Medulla oblongata (tissue), 1 donor: ENCODE data around the gene CTIF.

Source experiments
- DNase-seq: peaks from one replicate; pipeline ENCODE4 v3.0.0-alpha.2; 2015; ENCODE audit errors: extremely low spot score

Gene CTIF

GRCh38 chr18:48901145-48902022 is 362.6 kb downstream of the CTIF start:
- no peak for DNase-seq

- DNase-seq = peak; percentile 69
These were observed 363.4 kb downstream of the CTIF start for GRCh38 chr18:48902023-48902855.

GRCh38 chr18:48902856-48903601 is 364.2 kb downstream of the CTIF start:
- peak; percentile 74 for DNase-seq

GRCh38 chr18:48904091-48904490 is 365.3 kb downstream of the CTIF start:
- no peak for DNase-seq

- no peak for DNase-seq
These were observed 366.1 kb downstream of the CTIF start for GRCh38 chr18:48904847-48905394.

- no peak for DNase-seq
These were observed 366.7 kb downstream of the CTIF start for GRCh38 chr18:48905513-48905912.

GRCh38 chr18:48908916-48909315 is 370.1 kb downstream of the CTIF start:
- DNase-seq = no peak

GRCh38 chr18:48909721-48910120 is 370.9 kb downstream of the CTIF start:
- DNase-seq = no peak

GRCh38 chr18:48910972-48911545 is 372.2 kb downstream of the CTIF start:
- DNase-seq = no peak
